Measurements from ENCODE around the gene PSAP.
"Not testable (repeated sequence)": the region's sequence is repeated elsewhere in the genome, so short reads cannot be mapped to it uniquely, and the experiment has no call there.

PSAP gene

GRCh38 chr10:71856619-71857018 lies 5.6 kb upstream of the PSAP start:
- TF ChIP-seq, protein P1, sequence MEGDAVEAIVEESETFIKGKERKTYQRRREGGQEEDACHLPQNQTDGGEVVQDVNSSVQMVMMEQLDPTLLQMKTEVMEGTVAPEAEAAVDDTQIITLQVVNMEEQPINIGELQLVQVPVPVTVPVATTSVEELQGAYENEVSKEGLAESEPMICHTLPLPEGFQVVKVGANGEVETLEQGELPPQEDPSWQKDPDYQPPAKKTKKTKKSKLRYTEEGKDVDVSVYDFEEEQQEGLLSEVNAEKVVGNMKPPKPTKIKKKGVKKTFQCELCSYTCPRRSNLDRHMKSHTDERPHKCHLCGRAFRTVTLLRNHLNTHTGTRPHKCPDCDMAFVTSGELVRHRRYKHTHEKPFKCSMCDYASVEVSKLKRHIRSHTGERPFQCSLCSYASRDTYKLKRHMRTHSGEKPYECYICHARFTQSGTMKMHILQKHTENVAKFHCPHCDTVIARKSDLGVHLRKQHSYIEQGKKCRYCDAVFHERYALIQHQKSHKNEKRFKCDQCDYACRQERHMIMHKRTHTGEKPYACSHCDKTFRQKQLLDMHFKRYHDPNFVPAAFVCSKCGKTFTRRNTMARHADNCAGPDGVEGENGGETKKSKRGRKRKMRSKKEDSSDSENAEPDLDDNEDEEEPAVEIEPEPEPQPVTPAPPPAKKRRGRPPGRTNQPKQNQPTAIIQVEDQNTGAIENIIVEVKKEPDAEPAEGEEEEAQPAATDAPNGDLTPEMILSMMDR (IDR thresholded peaks at IDR 0.05; ENCODE audit: borderline replicate concordance, control extremely low read depth, extremely low read depth, insufficient read depth, missing control alignments): no peak
- no peak for DNase-seq (ENCODE audit: low spot score)
- in situ Hi-C loops (cut with MboI; ENCODE audit: low sequenced_read_pairs, unreplicated experiment): no loop called here

DNA sequence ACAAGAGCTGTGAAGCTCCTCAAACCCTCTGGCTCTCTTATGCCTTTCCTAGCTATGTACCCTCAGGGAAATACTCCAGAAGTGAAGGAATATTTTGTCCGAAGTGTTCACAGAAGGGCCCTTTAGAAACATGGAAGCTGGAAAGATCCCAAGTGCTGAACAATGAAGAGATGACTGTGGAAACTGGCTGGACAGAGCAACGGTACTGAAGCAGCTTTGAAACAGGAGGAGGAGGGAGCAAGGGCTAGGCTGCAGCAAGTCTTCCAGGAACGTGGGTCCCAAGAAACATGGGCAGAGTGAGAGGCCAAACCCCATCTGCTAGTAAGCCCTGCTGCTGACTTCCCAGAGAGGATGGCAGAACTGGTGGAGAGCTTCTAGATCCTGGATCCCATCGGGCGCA lies 3.0 kb upstream of the PSAP start:
- TF ChIP-seq, protein P1 (IDR thresholded peaks at IDR 0.05; ENCODE audit: borderline replicate concordance, control extremely low read depth, extremely low read depth, insufficient read depth, missing control alignments): no peak
- in situ Hi-C loops (cut with MboI; ENCODE audit: low sequenced_read_pairs, unreplicated experiment): no loop called here
- DNase-seq (ENCODE audit: low spot score): no peak

- TF ChIP-seq, protein P1 (IDR thresholded peaks at IDR 0.05; ENCODE audit: borderline replicate concordance, control extremely low read depth, extremely low read depth, insufficient read depth, missing control alignments): no peak
- in situ Hi-C loops (cut with MboI; ENCODE audit: low sequenced_read_pairs, unreplicated experiment): no loop called here
- DNase-seq (ENCODE audit: low spot score): no peak
Observed at GRCh38 chr10:71852355-71852937, 1.4 kb upstream of the PSAP start.

GRCh38 chr10:71851465-71852095 lies 529 bp upstream of the PSAP start:
- DNase-seq (ENCODE audit: low spot score); in situ Hi-C loops (cut with MboI; ENCODE audit: low sequenced_read_pairs, unreplicated experiment): not testable (repeated sequence)

DNA sequence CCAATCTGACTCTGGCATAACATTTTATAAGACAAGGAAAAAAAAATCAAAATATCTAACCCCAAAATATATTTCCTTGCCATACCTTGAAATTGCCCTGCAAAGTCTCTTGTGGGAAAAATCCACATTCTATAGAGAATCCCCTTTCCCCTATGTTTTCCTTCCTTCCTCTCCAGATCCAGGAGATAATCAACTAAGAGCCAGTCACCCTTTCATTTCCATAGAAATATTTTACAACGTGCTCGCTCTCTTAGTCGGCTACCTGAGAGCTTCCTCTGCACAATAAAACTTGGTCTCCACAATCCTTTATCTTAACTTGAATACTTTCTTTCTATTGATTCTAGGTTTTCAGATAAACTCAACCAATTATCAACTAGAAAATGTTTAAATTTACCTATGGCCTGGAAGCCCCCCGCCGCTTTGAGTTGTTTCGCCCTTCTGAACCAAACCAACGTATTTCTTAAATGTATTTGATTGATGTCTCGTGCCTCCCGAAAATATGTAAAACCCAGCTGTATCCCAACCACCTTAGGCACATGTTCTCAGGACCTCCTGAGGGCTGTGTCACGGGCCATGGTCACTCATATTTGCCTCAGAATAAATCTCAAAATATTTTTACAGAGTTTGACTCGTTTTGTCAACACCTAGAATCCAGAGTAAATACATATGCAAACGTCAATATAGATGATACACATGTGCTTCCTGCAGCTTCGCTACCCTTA lies 869 bp downstream of the PSAP start:
- DNase-seq (ENCODE audit: low spot score): no peak
- in situ Hi-C loops (cut with MboI; ENCODE audit: low sequenced_read_pairs, unreplicated experiment): no loop called here
- TF ChIP-seq, protein P1 (IDR thresholded peaks at IDR 0.05; ENCODE audit: borderline replicate concordance, control extremely low read depth, extremely low read depth, insufficient read depth, missing control alignments): no peak

DNA sequence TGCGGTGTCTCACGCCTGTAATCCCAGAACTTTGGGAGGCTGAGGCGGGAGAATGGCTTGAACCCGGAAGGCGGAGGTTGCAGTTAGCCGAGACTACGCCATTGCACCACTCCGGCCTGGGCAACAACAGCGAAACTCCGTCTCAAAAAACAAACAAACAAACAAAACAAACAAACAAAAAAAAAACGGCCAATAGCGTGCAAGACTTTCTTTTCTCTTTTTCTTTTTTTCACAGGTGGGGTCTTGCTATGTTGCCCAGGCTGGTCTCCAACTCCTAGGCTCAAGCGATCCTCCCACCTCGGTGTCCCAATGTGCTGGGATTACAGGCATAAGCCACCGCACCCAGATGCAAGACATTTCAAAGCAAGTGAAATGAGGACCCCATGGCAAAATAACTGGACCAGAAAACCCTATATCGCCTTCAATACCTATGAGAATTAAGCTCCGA lies 1.6 kb downstream of the PSAP start:
- DNase-seq (ENCODE audit: low spot score): no peak
- TF ChIP-seq, protein P1 (IDR thresholded peaks at IDR 0.05; ENCODE audit: borderline replicate concordance, control extremely low read depth, extremely low read depth, insufficient read depth, missing control alignments): no peak
- in situ Hi-C loops (cut with MboI; ENCODE audit: low sequenced_read_pairs, unreplicated experiment): no loop called here
